Transverse colon (tissue), 3 donors: ENCODE data around the gene NANOS1.

Experiments
- EP300 ChIP-seq: sonication (generic); formaldehyde crosslinking; IDR thresholded peaks from one replicate; pipeline ENCODE4 v1.6.1; 2017; ENCODE audit warnings: antibody characterized with exemption, low read depth
- POLR2A ChIP-seq: fragments of 450-650 bp; IDR thresholded peaks from one replicate; pipeline ENCODE4 v1.6.1; 2016; ENCODE audit warnings: antibody characterized with exemption, mild to moderate bottlenecking, moderate library complexity
- TF ChIP-seq, protein P1 (sequence below), 5 experiments: fragments of 200-600 bp in 3 of 5; fragments of 450-650 bp in 2 of 5; sonication (generic) in 3 of 5; IDR thresholded peaks; 1 replicate in 2 of 5; 2 replicates in 3 of 5; pipeline ENCODE4 v1.5.1; 2016 to 2017; ENCODE audit warnings: antibody characterized with exemption in 5 of 5, inconsistent platforms in 3 of 5, mild to moderate bottlenecking in 2 of 5, moderate library complexity in 1 of 5

DNA sequence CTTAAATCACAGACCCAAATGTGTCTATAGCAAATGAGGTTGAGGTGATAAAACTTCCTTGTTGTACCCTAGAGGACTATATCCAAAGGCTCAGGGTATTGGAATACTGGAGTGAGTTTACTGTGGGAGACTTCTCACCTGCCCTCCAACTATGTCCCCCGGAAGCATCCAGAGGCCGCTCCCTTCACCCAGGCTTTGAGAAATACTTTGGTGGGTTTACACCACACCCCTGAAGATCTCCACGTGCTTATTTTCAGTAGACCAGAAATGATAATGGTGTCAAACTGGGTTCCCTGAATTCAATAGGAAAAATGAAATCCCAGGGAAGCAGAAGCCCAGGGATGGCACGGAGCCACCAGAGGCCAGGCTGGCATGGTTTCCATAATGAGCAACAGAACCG lies 31.3 kb upstream of the NANOS1 start:
- TF ChIP-seq, protein P1, sequence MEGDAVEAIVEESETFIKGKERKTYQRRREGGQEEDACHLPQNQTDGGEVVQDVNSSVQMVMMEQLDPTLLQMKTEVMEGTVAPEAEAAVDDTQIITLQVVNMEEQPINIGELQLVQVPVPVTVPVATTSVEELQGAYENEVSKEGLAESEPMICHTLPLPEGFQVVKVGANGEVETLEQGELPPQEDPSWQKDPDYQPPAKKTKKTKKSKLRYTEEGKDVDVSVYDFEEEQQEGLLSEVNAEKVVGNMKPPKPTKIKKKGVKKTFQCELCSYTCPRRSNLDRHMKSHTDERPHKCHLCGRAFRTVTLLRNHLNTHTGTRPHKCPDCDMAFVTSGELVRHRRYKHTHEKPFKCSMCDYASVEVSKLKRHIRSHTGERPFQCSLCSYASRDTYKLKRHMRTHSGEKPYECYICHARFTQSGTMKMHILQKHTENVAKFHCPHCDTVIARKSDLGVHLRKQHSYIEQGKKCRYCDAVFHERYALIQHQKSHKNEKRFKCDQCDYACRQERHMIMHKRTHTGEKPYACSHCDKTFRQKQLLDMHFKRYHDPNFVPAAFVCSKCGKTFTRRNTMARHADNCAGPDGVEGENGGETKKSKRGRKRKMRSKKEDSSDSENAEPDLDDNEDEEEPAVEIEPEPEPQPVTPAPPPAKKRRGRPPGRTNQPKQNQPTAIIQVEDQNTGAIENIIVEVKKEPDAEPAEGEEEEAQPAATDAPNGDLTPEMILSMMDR (IDR thresholded peaks at IDR 0.05): no peak
- TF ChIP-seq EP300 (no peak), POLR2A (no peak)
